Muscle layer of colon (tissue), 2 donors: ENCODE measurements around the gene HACD2.

Experiments used
- H3K27ac ChIP-seq: one replicate; pipeline ENCODE4 v1.7.0; 2013; ENCODE audit warnings: low read depth, mild to moderate bottlenecking, low read length, moderate library complexity
- H3K27me3 ChIP-seq, 2 donors: one replicate each; pipeline ENCODE4 v1.7.0; 2013; ENCODE audit warnings: low read length in 2 of 2, mild to moderate bottlenecking in 2 of 2; ENCODE audit not compliant: insufficient read depth in 2 of 2, control insufficient read depth in 1 of 2
- H3K36me3 ChIP-seq: one replicate; pipeline ENCODE4 v1.7.0; 2013; ENCODE audit warnings: mild to moderate bottlenecking, low read length; ENCODE audit not compliant: insufficient read depth
- H3K4me1 ChIP-seq: one replicate; pipeline ENCODE4 v1.7.0; 2013; ENCODE audit warnings: mild to moderate bottlenecking, low read length; ENCODE audit not compliant: insufficient read depth
- H3K4me3 ChIP-seq, 2 donors: one replicate each; pipeline ENCODE4 v1.7.0; 2013; ENCODE audit warnings: low read length in 2 of 2, low read depth in 1 of 2, mild to moderate bottlenecking in 1 of 2, moderate library complexity in 1 of 2
- H3K9ac ChIP-seq: one replicate; pipeline ENCODE4 v1.7.0; 2013; ENCODE audit warnings: low read length
- H3K9me3 ChIP-seq: one replicate; pipeline ENCODE4 v1.7.0; 2013; ENCODE audit warnings: mild to moderate bottlenecking, low read length
- donor health status: abdominal sarcoma.
- donor health status: Adenocarcinoma of cecum.

Gene HACD2

GRCh38 chr3:123479891-123480290 lies 105.0 kb downstream of the HACD2 start:
- H3K36me3 ChIP-seq, result no peaks in the 10 kb centered on the region
- no peaks in the 10 kb centered on the region for H3K27me3 ChIP-seq
- no peak overlapping the region for H3K27ac ChIP-seq
- H3K4me3 ChIP-seq, result no peak overlapping the region
- no peaks in the 10 kb centered on the region for H3K9me3 ChIP-seq
- no peak overlapping the region for H3K9ac ChIP-seq
- H3K4me1 ChIP-seq, result no peaks in the 10 kb centered on the region

DNA sequence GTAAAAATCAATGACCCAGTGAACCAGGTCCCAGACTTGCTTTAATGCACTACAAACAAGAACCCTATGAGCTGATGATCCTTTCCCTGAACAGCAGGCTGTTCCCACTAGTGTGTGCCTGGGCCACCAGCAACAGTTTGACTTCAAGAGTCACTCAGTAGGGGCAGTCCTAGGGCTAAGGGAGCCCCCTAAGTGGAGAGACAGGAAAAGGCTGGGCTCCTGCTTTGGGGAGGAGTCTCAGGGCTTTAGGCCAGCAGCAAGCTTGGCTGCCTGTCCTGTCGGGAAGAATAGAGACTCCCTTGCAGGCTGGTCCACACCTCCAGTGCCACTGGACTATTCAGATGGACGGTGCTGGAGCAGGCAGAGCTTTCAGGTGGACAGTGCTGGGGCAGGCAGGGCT lies 106.5 kb downstream of the HACD2 start:
- H3K4me3 ChIP-seq, result no peak overlapping the region
- H3K27me3 ChIP-seq, result no peaks in the 10 kb centered on the region
- no peaks in the 10 kb centered on the region for H3K9me3 ChIP-seq
- H3K9ac ChIP-seq, result no peak overlapping the region
- no peaks in the 10 kb centered on the region for H3K4me1 ChIP-seq
- no peaks in the 10 kb centered on the region for H3K36me3 ChIP-seq
- H3K27ac ChIP-seq, result no peak overlapping the region

DNA sequence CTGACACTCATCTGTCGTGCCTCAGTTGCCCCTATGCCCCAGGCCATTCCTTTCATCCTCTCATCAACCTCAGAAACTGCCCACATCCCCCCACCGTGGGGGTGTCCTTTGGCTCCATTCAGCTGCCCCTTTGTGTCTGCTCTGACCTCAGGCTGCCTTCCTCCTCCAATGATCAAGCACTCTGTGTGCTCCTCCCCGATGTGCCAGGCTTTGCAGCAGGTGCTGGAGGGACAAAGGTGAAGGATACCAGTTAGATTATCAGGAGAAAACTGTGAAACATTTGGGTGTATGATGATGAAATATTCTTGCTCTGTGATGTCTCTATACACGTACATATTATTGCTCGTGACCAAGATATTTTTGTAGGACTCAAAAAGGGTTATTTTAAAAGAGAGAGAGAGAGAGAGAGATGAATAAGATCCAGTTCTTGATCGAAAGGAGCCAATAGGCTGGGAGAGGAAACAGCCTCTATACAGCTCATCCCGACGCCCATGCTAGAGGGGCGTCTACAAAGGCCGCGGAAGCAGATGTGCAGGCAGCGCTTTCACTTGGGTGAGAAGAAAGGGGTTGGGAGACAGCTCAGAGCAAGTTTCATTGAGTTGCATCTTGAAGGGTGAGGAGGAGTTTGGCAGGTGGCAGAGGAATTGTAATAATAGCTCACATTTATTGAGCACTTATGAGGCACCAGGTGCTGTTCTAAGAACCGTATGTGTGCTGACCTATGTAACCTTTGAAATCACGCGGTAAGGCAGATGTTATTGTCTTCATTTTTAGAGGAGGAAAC lies 107.7 kb downstream of the HACD2 start:
- no peak overlapping the region for H3K27ac ChIP-seq
- no peaks in the 10 kb centered on the region for H3K36me3 ChIP-seq
- H3K4me3 ChIP-seq, result no peak overlapping the region
- no peak overlapping the region for H3K9ac ChIP-seq
- no peaks in the 10 kb centered on the region for H3K4me1 ChIP-seq
- H3K9me3 ChIP-seq, result no peaks in the 10 kb centered on the region
- H3K27me3 ChIP-seq, result no peaks in the 10 kb centered on the region

DNA sequence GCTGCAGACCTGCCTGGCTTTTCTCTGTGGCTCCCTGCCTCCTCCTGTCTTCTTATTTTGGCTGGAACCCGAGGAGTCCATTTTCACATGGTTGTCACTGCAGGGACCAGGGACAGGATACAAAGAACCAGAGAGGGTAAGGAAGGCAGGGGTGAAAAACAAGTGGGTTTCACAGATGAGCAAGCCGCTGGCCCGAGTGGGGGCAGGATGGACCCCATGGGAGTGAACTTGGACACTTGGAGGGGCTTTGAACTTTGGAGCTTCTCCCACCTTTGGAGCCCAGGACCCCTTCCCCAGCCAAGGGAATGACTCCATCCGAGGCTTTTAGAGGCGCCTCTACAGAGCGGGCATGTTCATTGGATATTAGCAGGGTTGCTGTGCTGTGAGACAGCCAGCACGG lies 109.1 kb downstream of the HACD2 start:
- H3K36me3 ChIP-seq, result no peaks in the 10 kb centered on the region
- no peaks in the 10 kb centered on the region for H3K27me3 ChIP-seq
- no peak overlapping the region for H3K4me3 ChIP-seq
- H3K9me3 ChIP-seq, result no peaks in the 10 kb centered on the region
- H3K4me1 ChIP-seq, result no peaks in the 10 kb centered on the region
- no peak overlapping the region for H3K27ac ChIP-seq
- H3K9ac ChIP-seq, result no peak overlapping the region

GRCh38 chr3:123471106-123471505 lies 113.7 kb downstream of the HACD2 start:
- H3K9ac ChIP-seq, result no peak overlapping the region
- no peaks in the 10 kb centered on the region for H3K9me3 ChIP-seq
- H3K27ac ChIP-seq, result no peak overlapping the region
- no peaks in the 10 kb centered on the region for H3K4me1 ChIP-seq
- no peaks in the 10 kb centered on the region for H3K36me3 ChIP-seq
- H3K4me3 ChIP-seq, result no peak overlapping the region
- no peaks in the 10 kb centered on the region for H3K27me3 ChIP-seq

DNA sequence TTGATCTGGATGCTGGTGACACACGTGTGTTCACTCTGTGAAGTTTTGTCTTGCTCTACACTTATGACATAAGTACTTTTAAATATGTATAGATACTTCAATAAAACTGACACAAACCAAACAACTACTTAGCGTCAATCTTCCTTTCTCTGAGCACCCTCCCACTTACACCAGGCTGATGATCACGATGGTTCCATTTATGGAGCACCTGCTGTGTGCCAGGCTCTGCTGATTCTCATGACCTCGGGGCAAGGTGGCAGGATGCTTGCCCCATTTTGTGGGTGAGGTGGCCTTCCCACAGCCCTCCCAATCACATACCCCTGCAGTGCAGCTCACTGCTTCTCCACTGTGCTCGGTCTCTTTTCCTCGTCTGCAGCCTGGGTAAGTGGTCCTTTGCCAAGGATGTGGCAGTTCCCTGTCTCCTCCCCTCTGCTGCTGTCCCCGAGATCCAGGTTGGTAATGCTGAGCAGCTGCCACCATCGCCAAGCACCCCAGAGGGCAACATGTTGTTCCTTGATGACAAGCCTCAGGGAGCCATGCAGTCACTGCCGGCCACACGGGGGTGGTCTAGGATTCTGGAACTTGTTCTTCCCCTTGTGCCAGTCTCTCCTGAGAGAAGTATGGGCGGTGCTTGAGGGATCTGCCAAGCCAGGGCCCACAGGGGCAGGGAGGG lies 115.4 kb downstream of the HACD2 start:
- Histone ChIP-seq H3K4me3 (no peak overlapping the region), H3K4me1 (no peaks in the 10 kb centered on the region), H3K27ac (no peak overlapping the region), H3K9me3 (no peaks in the 10 kb centered on the region), H3K36me3 (no peaks in the 10 kb centered on the region), H3K27me3 (no peaks in the 10 kb centered on the region), H3K9ac (no peak overlapping the region)

DNA sequence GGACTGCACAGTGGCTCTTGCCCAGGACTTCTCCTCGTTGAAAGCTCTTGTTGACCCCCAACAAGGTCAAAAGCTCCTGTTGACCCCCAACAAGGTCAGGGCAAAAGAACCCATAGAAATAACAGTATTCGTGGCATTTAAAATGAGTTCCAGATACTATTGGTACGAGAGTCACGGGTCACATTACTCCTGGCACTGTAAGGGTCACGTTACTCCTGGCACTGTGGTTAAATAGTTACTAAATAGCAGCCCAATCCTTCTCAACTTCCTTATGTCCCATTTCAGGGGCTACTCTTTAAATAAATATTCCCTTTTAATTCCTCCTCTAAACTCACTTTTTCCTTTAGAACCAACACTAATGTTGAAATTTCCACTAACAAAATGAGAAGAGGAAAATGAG lies 117.8 kb downstream of the HACD2 start:
- Histone ChIP-seq H3K9me3 (no peaks in the 10 kb centered on the region), H3K4me3 (no peak overlapping the region), H3K4me1 (no peaks in the 10 kb centered on the region), H3K27ac (no peak overlapping the region), H3K36me3 (no peaks in the 10 kb centered on the region), H3K27me3 (no peaks in the 10 kb centered on the region), H3K9ac (no peak overlapping the region)

GRCh38 chr3:123464211-123464610 lies 120.6 kb downstream of the HACD2 start:
- Histone ChIP-seq H3K9ac (no peak overlapping the region), H3K27ac (no peak overlapping the region), H3K4me1 (no peaks in the 10 kb centered on the region), H3K4me3 (no peak overlapping the region), H3K9me3 (no peaks in the 10 kb centered on the region), H3K27me3 (no peaks in the 10 kb centered on the region), H3K36me3 (no peaks in the 10 kb centered on the region)

- Histone ChIP-seq H3K27me3 (peaks cover 4 to 9% of the 10 kb centered on the region in 2 donors), H3K36me3 (no peaks in the 10 kb centered on the region), H3K4me1 (no peaks in the 10 kb centered on the region), H3K27ac (no peak overlapping the region), H3K9ac (no peak overlapping the region), H3K9me3 (no peaks in the 10 kb centered on the region), H3K4me3 (no peak overlapping the region)
These were observed 125.0 kb downstream of the HACD2 start for GRCh38 chr3:123459862-123460261.

DNA sequence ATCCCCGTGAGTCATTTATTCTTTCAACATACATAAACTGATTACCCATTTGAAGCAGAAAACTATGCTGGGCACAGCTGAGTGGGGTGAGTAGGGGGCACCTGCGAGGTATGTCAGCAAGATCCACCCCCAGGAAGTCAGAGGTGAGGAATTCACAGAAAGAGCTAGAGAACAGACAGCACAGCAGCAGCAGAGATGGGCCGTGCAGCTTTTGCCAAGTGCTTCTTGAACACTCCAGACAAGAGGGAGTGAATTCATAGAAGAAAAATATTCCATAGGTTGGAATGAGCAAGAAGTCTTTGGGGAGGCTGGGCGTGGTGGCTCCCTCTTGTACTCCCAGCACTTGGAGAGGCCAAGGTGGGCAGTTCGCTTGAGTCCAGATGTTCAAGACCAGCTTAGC lies 126.6 kb downstream of the HACD2 start:
- Histone ChIP-seq H3K27ac (no peak overlapping the region), H3K36me3 (no peaks in the 10 kb centered on the region), H3K9ac (no peak overlapping the region), H3K4me1 (no peaks in the 10 kb centered on the region), H3K27me3 (peaks cover 4 to 9% of the 10 kb centered on the region in 2 donors), H3K4me3 (no peak overlapping the region), H3K9me3 (no peaks in the 10 kb centered on the region)

DNA sequence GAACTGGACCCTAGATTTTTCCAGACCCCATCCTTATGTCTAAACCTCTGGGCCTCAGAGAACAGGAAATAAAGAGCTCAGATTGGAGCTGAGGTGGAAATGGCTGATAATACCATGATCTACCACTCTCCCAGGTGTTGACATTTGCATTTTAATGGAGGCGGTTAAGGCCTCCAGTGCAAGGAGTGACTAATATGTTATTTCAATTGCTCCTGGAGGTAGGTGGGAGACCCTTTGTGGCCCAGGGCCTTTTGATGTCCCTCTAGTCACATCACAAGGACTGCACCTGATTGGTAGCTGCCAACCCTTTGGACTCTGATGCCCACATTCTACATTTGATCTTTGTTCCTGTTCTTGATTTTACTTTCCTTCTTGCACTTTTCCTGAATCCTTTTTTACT lies 127.0 kb downstream of the HACD2 start:
- Histone ChIP-seq H3K4me3 (no peak overlapping the region), H3K9me3 (no peaks in the 10 kb centered on the region), H3K9ac (no peak overlapping the region), H3K27ac (no peak overlapping the region), H3K27me3 (peaks cover 4 to 9% of the 10 kb centered on the region in 2 donors), H3K36me3 (no peaks in the 10 kb centered on the region), H3K4me1 (no peaks in the 10 kb centered on the region)

DNA sequence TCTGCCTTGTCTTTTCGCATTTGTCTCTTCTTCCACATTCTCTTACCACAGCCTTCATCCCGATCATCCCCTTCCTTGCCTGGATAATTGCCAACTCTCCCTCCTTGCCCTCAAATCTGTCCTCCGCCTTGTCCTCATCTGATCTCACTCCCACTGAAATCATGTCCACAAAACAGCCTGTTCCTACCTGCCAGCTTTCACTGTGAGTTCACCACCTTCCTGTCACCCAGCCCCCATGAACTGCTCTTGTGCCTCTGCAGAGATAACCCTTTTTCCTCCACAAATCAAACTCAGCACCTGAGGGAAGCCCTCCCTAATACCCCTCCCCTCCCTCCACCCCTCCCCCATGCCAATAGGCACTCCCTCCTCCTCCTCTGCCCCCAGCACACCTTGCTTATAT lies 131.2 kb downstream of the HACD2 start:
- Histone ChIP-seq H3K36me3 (no peaks in the 10 kb centered on the region), H3K9me3 (no peaks in the 10 kb centered on the region), H3K27ac (no peak overlapping the region), H3K27me3 (peaks cover 4 to 5% of the 10 kb centered on the region in 2 donors), H3K4me1 (peaks cover 4% of the 10 kb centered on the region), H3K4me3 (no peak overlapping the region), H3K9ac (no peak overlapping the region)
